Endothelial cell of umbilical vein (primary cell): Measurements from ENCODE around the gene CELSR1. TPM values are rescaled to one million over a fixed set of nuclear protein-coding genes. Genes with fewer than 3 reads are reported as not detected.

ENCODE experiments used
- BruUV-seq: library from RNA; stranded (reverse); fragments of 400-500 nt; replicated peaks from 2 replicates; lab custom pipeline; 2021; lab: Mats Ljungman, UMichigan
- CTCF ChIA-PET: fragments of 300-600, 350-600 bp; sonication (Branson Sonifier 250); formaldehyde crosslinking; loops from one replicate; lab custom pipeline; 2021; ENCODE audit warnings: antibody characterized with exemption, inconsistent platforms; lab: Charles Lee
- POLR2A ChIA-PET: fragments of 300-600, 350-600 bp; sonication (Branson Sonifier 250); formaldehyde crosslinking; loops from one replicate; lab custom pipeline; 2021; ENCODE audit warnings: antibody characterized with exemption, inconsistent platforms; lab: Charles Lee
- DNase-seq: peaks from one replicate; pipeline ENCODE4 v3.0.0-alpha.2; 2011; ENCODE audit warnings: low read depth, low spot score
- FAIRE-seq: peaks from 2 replicates; lab custom pipeline; 2011; peaks lifted over from hg19 to GRCh38; lab: Jason Lieb, UNC
- H2AFZ ChIP-seq: 2 replicates; pipeline ENCODE4 v1.6.0; 2012; ENCODE audit warnings: low read depth, low read length, control low read depth, inconsistent platforms
- H3K27ac ChIP-seq: 2 replicates; pipeline ENCODE4 v1.5.1; 2011; ENCODE audit warnings: low read depth, mild to moderate bottlenecking, control low read depth, low read length, moderate library complexity; ENCODE audit not compliant: insufficient read depth
- H3K27me3 ChIP-seq, 2 experiments: 2 replicates each; pipeline versions ENCODE4 v1.6.0 to v1.6.1; 2011; ENCODE audit warnings: low read length in 2 of 2, mixed read lengths in 1 of 2; ENCODE audit not compliant: control insufficient read depth in 2 of 2, insufficient read depth in 2 of 2
- H3K36me3 ChIP-seq, 2 experiments: 2 replicates in 1 of 2; 3 replicates in 1 of 2; pipeline ENCODE4 v1.5.1; 2011; ENCODE audit warnings: low read length in 2 of 2, mild to moderate bottlenecking in 1 of 2, moderate library complexity in 1 of 2; ENCODE audit not compliant: control insufficient read depth in 2 of 2, insufficient read depth in 2 of 2; ENCODE audit errors: extremely low read depth in 1 of 2
- H3K4me1 ChIP-seq: 3 replicates; pipeline ENCODE4 v1.5.1; 2011; ENCODE audit warnings: mild to moderate bottlenecking, low read length; ENCODE audit not compliant: control insufficient read depth, insufficient read depth; ENCODE audit errors: extremely low read depth
- H3K4me2 ChIP-seq: 2 replicates; pipeline ENCODE4 v1.6.1; 2011; ENCODE audit warnings: low read length, control low read depth, mixed read lengths; ENCODE audit not compliant: insufficient read depth
- H3K4me3 ChIP-seq, 3 experiments: fragments of 200-600 bp in 1 of 3; sonication (generic), shearing (Covaris generic) in 1 of 3; replicated peaks in 1 of 3; 2 replicates each; pipeline ENCODE4 v1.5.1; 2011 to 2016; ENCODE audit warnings: control low read depth in 3 of 3, low read length in 3 of 3, mild to moderate bottlenecking in 2 of 3, inconsistent platforms in 1 of 3, low read depth in 1 of 3, moderate library complexity in 1 of 3; ENCODE audit not compliant: insufficient read depth in 1 of 3
- H3K79me2 ChIP-seq: 2 replicates; pipeline ENCODE4 v1.6.0; 2012; ENCODE audit warnings: low read length, inconsistent platforms; ENCODE audit not compliant: control insufficient read depth, insufficient read depth
- H3K9ac ChIP-seq: replicated peaks from 2 replicates; pipeline ENCODE3; 2011; ENCODE audit warnings: low read length, control low read depth; ENCODE audit not compliant: insufficient read depth; ENCODE audit errors: extremely low read depth
- H3K9me1 ChIP-seq: replicated peaks from 3 replicates; pipeline ENCODE4 v1.6.0; 2011; ENCODE audit warnings: mild to moderate bottlenecking, low read length; ENCODE audit not compliant: control insufficient read depth, insufficient read depth; ENCODE audit errors: extremely low read depth
- H3K9me3 ChIP-seq: replicated peaks from 2 replicates; pipeline ENCODE4 v1.5.1; 2012; ENCODE audit warnings: low read length, inconsistent platforms; ENCODE audit not compliant: control insufficient read depth, insufficient read depth
- H4K20me1 ChIP-seq: replicated peaks from 2 replicates; pipeline ENCODE3; 2011; ENCODE audit warnings: mild to moderate bottlenecking, low read length; ENCODE audit not compliant: control insufficient read depth, insufficient read depth; ENCODE audit errors: extremely low read depth
- CTCF ChIP-seq, 2 donors: IDR thresholded peaks; 1 replicate in 1 of 2; 2 replicates in 1 of 2; pipeline ENCODE4 v1.5.1; 2011; ENCODE audit warnings: low read length in 2 of 2, mild to moderate bottlenecking in 2 of 2, moderate library complexity in 2 of 2, control low read depth in 1 of 2, inconsistent platforms in 1 of 2, low read depth in 1 of 2; ENCODE audit not compliant: insufficient read depth in 1 of 2; ENCODE audit errors: extremely low read depth in 1 of 2
- EZH2 ChIP-seq: IDR thresholded peaks from 2 replicates; pipeline ENCODE4 v1.6.1; 2012; ENCODE audit warnings: borderline replicate concordance, low read depth, mild to moderate bottlenecking, moderate library complexity, low read length, inconsistent platforms; ENCODE audit not compliant: severe bottlenecking
- GATA2 ChIP-seq: IDR thresholded peaks from 2 replicates; pipeline ENCODE4 v1.7.0; 2011; ENCODE audit warnings: low read depth, mild to moderate bottlenecking, moderate library complexity, mixed read lengths, low read length; ENCODE audit not compliant: insufficient read length, insufficient read depth
- JUN ChIP-seq: IDR thresholded peaks from 2 replicates; pipeline ENCODE4 v1.6.1; 2011; ENCODE audit warnings: borderline replicate concordance, low read depth; ENCODE audit not compliant: insufficient read length, insufficient read depth
- MAX ChIP-seq: IDR thresholded peaks from 2 replicates; pipeline ENCODE4 v1.6.1; 2011; ENCODE audit not compliant: insufficient read depth, insufficient read length
- MYC ChIP-seq: IDR thresholded peaks from one replicate; pipeline ENCODE4 v1.6.1; 2011; ENCODE audit warnings: mild to moderate bottlenecking, low read depth, low read length
- POLR2A ChIP-seq: IDR thresholded peaks from 2 replicates; pipeline ENCODE4 v1.6.1; 2012; ENCODE audit warnings: low read depth, mild to moderate bottlenecking, control low read depth, low read length
- POLR2AphosphoS5 ChIP-seq: IDR thresholded peaks from 2 replicates; pipeline ENCODE4 v1.6.1; 2012; ENCODE audit warnings: low read depth, mild to moderate bottlenecking, control low read depth, low read length, moderate library complexity; ENCODE audit not compliant: insufficient read depth
- dilution Hi-C: fragments of 300-500 bp; cut with MboI; formaldehyde crosslinking; loops from one replicate; pipeline ENCODE4 v1.15.0; 2019; ENCODE audit warnings: low sequenced_read_pairs; ENCODE audit not compliant: extremely low pct_ligation_motif_present
- intact Hi-C: fragments of 100-400 bp; cut with micrococcal nuclease; formaldehyde crosslinking; loops from one replicate; pipeline ENCODE4 v1.10.0; 2022
- polyA plus RNA-seq, 4 experiments: library from polyadenylated mRNA; depleted of rRNA in 3 of 4; stranded (reverse) in 3 of 4; unstranded in 1 of 4; fragments of >200 nt; gene quantifications; 2 replicates each; pipeline versions ENCODE4 v1.2.1 to v1.2.3, GENCODE V29; 2011 to 2012; ENCODE audit warnings: missing spikeins in 1 of 4
- total RNA-seq: library from RNA; stranded (reverse); gene quantifications from 2 replicates; pipeline ENCODE4 v1.2.3, GENCODE V29; 2021

Gene CELSR1
- total and polyA plus RNA-seq, 2 donors (not counting 3 experiments of a cell fraction or from before 2014, with no cell fraction given), result 3.7 to 5.4 TPM

GRCh38 chr22:46373159-46373558, 164.3 kb downstream of the CELSR1 start:
- Histone ChIP-seq H3K4me3 (no peak overlapping the region), H4K20me1 (no peaks in the 10 kb centered on the region), H3K27ac (no peak overlapping the region), H3K9me3 (no peaks in the 10 kb centered on the region), H3K79me2 (no peaks in the 10 kb centered on the region), H3K4me1 (peaks cover 6% of the 10 kb centered on the region), H3K9ac (no peak overlapping the region), H3K9me1 (no peaks in the 10 kb centered on the region), H2AFZ (no peak overlapping the region), H3K27me3 (no peaks in the 10 kb centered on the region), H3K36me3 (no peaks in the 10 kb centered on the region), H3K4me2 (no peak overlapping the region)
- FAIRE-seq, result no peak
- dilution Hi-C loops (no loop called here), intact Hi-C loops (no loop called here)
- BruUV-seq, result no TSS peak
- POLR2A ChIA-PET, result interaction anchor here (0.6 kb wide), 1 partner anchor 127 kb away, joined by 5 read pairs; no protein-coding TSS in a partner anchor
- CTCF ChIA-PET, result no interaction called here
- TF ChIP-seq MYC (no peak), CTCF (IDR thresholded peaks at IDR 0.05; ENCODE audit: extremely low read depth in 1 of 2, insufficient read depth in 1 of 2, low read depth in 1 of 2, low read length in 2 of 2) (no peak), MAX (no peak), JUN (no peak)
- no peak for DNase-seq

- no TSS peak for BruUV-seq
- POLR2A ChIA-PET, result no interaction called here
- FAIRE-seq, result no peak
These were observed 164.7 kb downstream of the CELSR1 start for GRCh38 chr22:46372686-46373085.

More at GRCh38 chr22:46372686-46373085, 164.7 kb downstream of the CELSR1 start:
- H4K20me1 ChIP-seq, result no peaks in the 10 kb centered on the region
- no peak overlapping the region for H3K4me2 ChIP-seq
- TF ChIP-seq POLR2AphosphoS5, result no peak
- TF ChIP-seq GATA2, result no peak
- no peak for TF ChIP-seq CTCF (IDR thresholded peaks at IDR 0.05; ENCODE audit: extremely low read depth in 1 of 2, insufficient read depth in 1 of 2, low read depth in 1 of 2, low read length in 2 of 2)
- no peak for TF ChIP-seq EZH2
- no peak for TF ChIP-seq POLR2A
- TF ChIP-seq JUN, result no peak
- no peak for TF ChIP-seq MYC
- no peaks in the 10 kb centered on the region for H3K27me3 ChIP-seq
- no peak overlapping the region for H3K4me3 ChIP-seq
- no peaks in the 10 kb centered on the region for H3K79me2 ChIP-seq
- dilution Hi-C loops, result no loop called here
- H3K36me3 ChIP-seq, result no peaks in the 10 kb centered on the region
- H2AFZ ChIP-seq, result no peak overlapping the region
- no peaks in the 10 kb centered on the region for H3K9me3 ChIP-seq
- no peak overlapping the region for H3K27ac ChIP-seq
- no peaks in the 10 kb centered on the region for H3K9me1 ChIP-seq
- peaks cover 6% of the 10 kb centered on the region for H3K4me1 ChIP-seq
- CTCF ChIA-PET, result no interaction called here
- DNase-seq, result no peak
- intact Hi-C loops, result no loop called here
- H3K9ac ChIP-seq, result no peak overlapping the region
